ENCODE results near the gene STRAP. TPM values are rescaled to one million over a fixed set of nuclear protein-coding genes. Genes with fewer than 3 reads are reported as not detected.

The STRAP gene
- total RNA-seq (2013; cell fraction: nucleolus; rRNA removed) = 18.6 and 19.9 TPM in 2 replicates
- total RNA-seq (2014; rRNA removed) = 64.3 and 66.8 TPM in 2 replicates
- total RNA-seq (2014; rRNA removed; fragmentation: Illumina TruSeq; extraction: Trizol) = 77.3 and 80.4 TPM in 2 replicates
- 113 and 116 TPM in 2 replicates for total RNA-seq (2021)
- polyA plus RNA-seq (2011; ENCODE audit: low read depth) = 66.0 TPM
- 125 and 169 TPM in 2 replicates for polyA plus RNA-seq (2011; rRNA removed)
- polyA plus RNA-seq (2011; cell fraction: cytosol; rRNA removed) = 60.1 and 70.1 TPM in 2 replicates
- 22.8 and 33.9 TPM in 2 replicates for polyA plus RNA-seq (2011; cell fraction: nucleus; rRNA removed)
- 80.5 and 85.4 TPM in 2 replicates for polyA plus RNA-seq (2012)
- 91.9 and 106 TPM in 2 replicates for polyA plus RNA-seq (2014; fragmentation: Illumina TruSeq; extraction: Trizol)
- 100 to 1,000 TPM; 102 to 227 TPM for polyA plus RNA-seq (2014; fragmentation: Nextera tagmentation; extraction: Ambion mirVana)
- polyA plus RNA-seq (2014; rRNA removed) = 103 and 125 TPM in 2 replicates
- 100 to 1,000 TPM; 281 TPM for polyA plus RNA-seq (2016; fragmentation: Nextera tagmentation; extraction: Ambion mirVana)
- 75.8 and 85.1 TPM in 2 replicates for polyA minus RNA-seq (2011; rRNA and poly(A)+ RNA removed)
- polyA minus RNA-seq (2011; cell fraction: cytosol; rRNA and poly(A)+ RNA removed) = 47.6 and 57.9 TPM in 2 replicates
- 18.9 and 36.5 TPM in 2 replicates for polyA minus RNA-seq (2011; cell fraction: nucleus; rRNA and poly(A)+ RNA removed)
- Bru-seq, nascent RNA = percentile 97 among the genes with signal in this experiment
- BruChase-seq, experiment 1, labeled RNA remaining after a 6-hour chase = percentile 96 among the genes with signal in this experiment
- BruChase-seq, experiment 2, labeled RNA remaining after a 2-hour chase = percentile 95 among the genes with signal in this experiment
- long read RNA-seq, experiment 1, transcript STRAP-202 (10 exons, 1,866 nt) = major isoform, 368 of 397 reads
- long read RNA-seq, experiment 1, transcript STRAP-206 (9 exons, 1,698 nt) = minor isoform, 8 of 397 reads
- long read RNA-seq, experiment 1, partial matches to known transcripts = 3 of 397 reads
- long read RNA-seq, experiment 1, other reads (novel, unspliced or antisense) = 18 of 397 reads
- long read RNA-seq, experiment 2, transcript STRAP-202 (10 exons, 1,866 nt) = major isoform, 385 of 439 reads
- long read RNA-seq, experiment 2, transcript STRAP-206 (9 exons, 1,698 nt) = minor isoform, 14 of 439 reads
- long read RNA-seq, experiment 2, partial matches to known transcripts = 16 of 439 reads
- long read RNA-seq, experiment 2, other reads (novel, unspliced or antisense) = 22 of 439 reads

GRCh38 chr12:15882118-15882971 lies at the start of gene STRAP:
Gene STRAP (plus strand): TSS chr12:15882387. CDS start chr12:15882708, 321 bp downstream.
- H3K4me1 ChIP-seq (ENCODE audit: control insufficient read depth, insufficient read depth, low read length) = peaks cover 4% of the 10 kb centered on the region; the same call in 1 of the 2 replicates
- peak; percentile 94 for TF ChIP-seq GABPA (IDR thresholded peaks at IDR 0.05; ENCODE audit: low read depth)
- TF ChIP-seq SPI1 (IDR thresholded peaks at IDR 0.05; ENCODE audit: borderline replicate concordance, insufficient read depth, low read depth, low read length) = no peak
- peak; percentile 94 for TF ChIP-seq POLR2A (IDR thresholded peaks at IDR 0.05; ENCODE audit: low read depth, low read length)
- 0 out of 2 replicates have a peak, but pooled peaks have one; percentile 4 for TF ChIP-seq PAX5 (IDR thresholded peaks at IDR 0.05; ENCODE audit: borderline replicate concordance, low read depth, low read length)
- peak; percentile 48; the same call in 1 of the 2 replicates for TF ChIP-seq NRF1 (conservative IDR thresholded peaks at IDR 0.05; ENCODE audit: low read depth, low read length)
- TF ChIP-seq IKZF2 (IDR thresholded peaks at IDR 0.05) = no peak
- no peak for TF ChIP-seq BRCA1 (IDR thresholded peaks at IDR 0.05; ENCODE audit: low read depth, low read length)
- TF ChIP-seq ZBTB40 (IDR thresholded peaks at IDR 0.05; ENCODE audit: borderline replicate concordance) = peak; percentile 93
- TF ChIP-seq POLR2AphosphoS5 (IDR thresholded peaks at IDR 0.05; ENCODE audit: low read length) = peak; percentile 98
- peak; percentile 43; the same call in 1 of the 2 replicates for TF ChIP-seq RELB (IDR thresholded peaks at IDR 0.05; ENCODE audit: low read depth)
- TF ChIP-seq MAX (IDR thresholded peaks at IDR 0.05; ENCODE audit: low read depth, low read length) = no peak; the same call in 1 of the 2 replicates

More at GRCh38 chr12:15882118-15882971, at the start of gene STRAP:
- ChIA-PET CTCF (interaction anchor here (0.9 to 1.6 kb wide), 9 partner anchors 15 to 350 kb away, joined by 3 to 5 read pairs (median 4); partner anchors contain the start of gene DERA), SMC1A (ENCODE audit: uncharacterized antibody, unreplicated experiment) (interaction anchor here (0.7 to 3.3 kb wide), 5 partner anchors 16 to 606 kb away, joined by 3 to 21 read pairs (median 4); no protein-coding TSS in a partner anchor), RAD21 (ENCODE audit: unreplicated experiment) (interaction anchor here (0.7 to 1.2 kb wide), 3 partner anchors 16 to 92 kb away, joined by 3 to 5 read pairs (median 5); no protein-coding TSS in a partner anchor), POLR2A (interaction anchor here (1.0 to 2.8 kb wide), 7 partner anchors 12 to 308 kb away, joined by 3 to 11 read pairs (median 4); partner anchors contain the start of gene DERA)
- in situ Hi-C loops (cut with MboI) (loop anchor here (25.0 kb wide), 1 partner anchor 1095 kb away; no protein-coding TSS in a partner anchor), intact Hi-C loops (cut with micrococcal nuclease; ENCODE audit: unreplicated experiment) (loop anchor here (5.0 kb wide), 1 partner anchor 1110 kb away; a partner anchor contains a TSS)
- Histone ChIP-seq H3K9ac (ENCODE audit: control insufficient read depth, insufficient read depth, low read length) (peak within 1 kb of the TSS; percentile 88), H3K4me3 (peak within 1 kb of the TSS; percentile 97), H3K4me2 (ENCODE audit: control insufficient read depth, insufficient read depth) (peak within 1 kb of the TSS; percentile 90), H3K27me3 (replicated peaks in 1 of 2; ENCODE audit: control insufficient read depth in 2 of 2, insufficient read depth in 2 of 2, low read length in 1 of 2) (no peaks in the 10 kb centered on the region), H4K20me1 (ENCODE audit: control insufficient read depth, insufficient read depth) (no peaks in the 10 kb centered on the region), H3K36me3 (ENCODE audit: control insufficient read depth in 2 of 2, insufficient read depth in 2 of 2, low read length in 1 of 2) (no peaks in the 10 kb centered on the region; a peak in 2 of 4 replicates), H3K27ac (ENCODE audit: control insufficient read depth, insufficient read depth) (peak within 1 kb of the TSS; percentile 90), H3K9me3 (replicated peaks; ENCODE audit: control insufficient read depth, insufficient read depth, low read length) (no peaks in the 10 kb centered on the region), H2AFZ (ENCODE audit: control insufficient read depth, low read depth, low read length) (peak within 1 kb of the TSS; percentile 86), H3K79me2 (ENCODE audit: control insufficient read depth, insufficient read depth, low read length) (peaks cover 51% of the 10 kb centered on the region)
- BruUV-seq (replicated peaks) = TSS peak; percentile 70
- ATAC-seq (peak; percentile 93), FAIRE-seq (peak; percentile 94), DNase-seq (ENCODE audit: low read depth, low spot score) (peak; percentile 88)
- WGBS (ENCODE audit: insufficient coverage, insufficient replicate concordance, low lambda C conversion rate, missing lambda C conversion rate) = 1% methylated on average over 57 of the region's 63 CpGs

All from GM12878 (cell line).